GM23338 (cell line): Measurements from ENCODE around the gene SELENOS. TPM values are rescaled to one million over a fixed set of nuclear protein-coding genes. Genes with fewer than 3 reads are reported as not detected.

Experiments
- ATAC-seq: fragments of 200-7000 bp; cut with Tn5 transposase; 3 replicates; pipeline ENCODE4 v1.9.1; 2020
- DNase-seq: peaks from one replicate; pipeline ENCODE4 v3.0.0-alpha.2; 2015; ENCODE audit warnings: low spot score
- H2AFZ ChIP-seq: fragments of 200-600 bp; sonication (generic); 2 replicates; pipeline ENCODE4 v1.8.0; 2016; ENCODE audit warnings: antibody characterized with exemption, mild to moderate bottlenecking, moderate library complexity
- H3F3A ChIP-seq: fragments of 200-600 bp; sonication (generic); replicated peaks from 2 replicates; pipeline ENCODE4 v1.8.0; 2017; ENCODE audit warnings: antibody characterized with exemption, mixed run types, low read depth
- H3K27ac ChIP-seq: fragments of 200-600 bp; sonication (generic); 2 replicates; pipeline ENCODE4 v1.6.1; 2016; ENCODE audit warnings: low read depth
- H3K27me3 ChIP-seq: fragments of 200-600 bp; sonication (generic); 2 replicates; pipeline ENCODE4 v1.8.0; 2016; ENCODE audit warnings: mild to moderate bottlenecking, mixed run types, moderate library complexity; ENCODE audit not compliant: insufficient read depth
- H3K36me3 ChIP-seq: fragments of 200-600 bp; sonication (generic); 2 replicates; pipeline ENCODE4 v1.8.0; 2016; ENCODE audit warnings: mild to moderate bottlenecking; ENCODE audit not compliant: insufficient read depth
- H3K4me1 ChIP-seq: fragments of 200-600 bp; sonication (generic); 2 replicates; pipeline ENCODE4 v1.8.0; 2016; ENCODE audit warnings: mild to moderate bottlenecking, moderate library complexity; ENCODE audit not compliant: insufficient read depth
- H3K4me2 ChIP-seq: fragments of 200-600 bp; sonication (generic); 2 replicates; pipeline ENCODE4 v1.7.1; 2017; ENCODE audit warnings: mixed run types
- H3K4me3 ChIP-seq: fragments of 200-600 bp; sonication (generic); 2 replicates; pipeline ENCODE4 v1.6.1; 2016; ENCODE audit warnings: mixed run types
- H3K79me2 ChIP-seq: fragments of 200-600 bp; sonication (generic); replicated peaks from 2 replicates; pipeline ENCODE4 v1.8.0; 2017; ENCODE audit warnings: mild to moderate bottlenecking; ENCODE audit not compliant: insufficient read depth
- H3K9me2 ChIP-seq: fragments of 200-600 bp; sonication (generic); 2 replicates; pipeline ENCODE4 v1.8.0; 2017; ENCODE audit not compliant: insufficient read depth
- H4K20me1 ChIP-seq: fragments of 200-600 bp; sonication (generic); replicated peaks from 2 replicates; pipeline ENCODE4 v1.8.0; 2017; ENCODE audit warnings: mild to moderate bottlenecking; ENCODE audit not compliant: insufficient read depth
- H3K27ac Mint-ChIP-seq: 2 replicates; pipeline ENCODE4 v1.8.0; 2020; ENCODE audit warnings: inconsistent platforms, mild to moderate bottlenecking, moderate library complexity, mixed read lengths
- H3K27me3 Mint-ChIP-seq: 3 replicates; pipeline ENCODE4 v1.8.0; 2022; ENCODE audit warnings: low read depth, mild to moderate bottlenecking, moderate library complexity, mixed read lengths, inconsistent platforms; ENCODE audit not compliant: insufficient read depth, poor library complexity
- H3K36me3 Mint-ChIP-seq: 3 replicates; pipeline ENCODE4 v1.8.0; 2021; ENCODE audit warnings: low read depth, mild to moderate bottlenecking, inconsistent platforms, moderate library complexity, mixed read lengths
- H3K4me1 Mint-ChIP-seq: 3 replicates; pipeline ENCODE4 v1.8.0; 2020; ENCODE audit warnings: mild to moderate bottlenecking, inconsistent platforms, mixed read lengths
- H3K4me3 Mint-ChIP-seq: 3 replicates; pipeline ENCODE4 v1.8.0; 2021; ENCODE audit warnings: moderate library complexity, mild to moderate bottlenecking, inconsistent platforms, mixed read lengths
- H3K9me3 Mint-ChIP-seq: 3 replicates; pipeline ENCODE4 v1.8.0; 2020; ENCODE audit warnings: moderate library complexity, mild to moderate bottlenecking, inconsistent platforms, mixed read lengths
- CREB1 ChIP-seq: fragments of 250-450 bp; sonication (Bioruptor Pico); IDR thresholded peaks from 2 replicates; pipeline ENCODE4 v1.5.0; 2020; ENCODE audit warnings: low read depth, mild to moderate bottlenecking, moderate library complexity
- ETS1 ChIP-seq: IDR thresholded peaks from 2 replicates; pipeline ENCODE4 v1.6.1; 2016; ENCODE audit warnings: antibody characterized with exemption
- EZH2 ChIP-seq: fragments of 200-600 bp; sonication (generic); IDR thresholded peaks from one replicate; pipeline ENCODE4 v1.8.0; 2017; ENCODE audit warnings: antibody characterized with exemption, mild to moderate bottlenecking, low read depth; ENCODE audit not compliant: unreplicated experiment
- EZH2phosphoT487 ChIP-seq: fragments of 200-600 bp; sonication (generic); IDR thresholded peaks from one replicate; pipeline ENCODE4 v1.8.1; 2018; ENCODE audit warnings: antibody characterized with exemption; ENCODE audit not compliant: unreplicated experiment
- JUNB ChIP-seq: IDR thresholded peaks from one replicate; pipeline ENCODE4 v1.6.1; 2016; ENCODE audit warnings: antibody characterized with exemption; ENCODE audit not compliant: unreplicated experiment
- NANOG ChIP-seq: IDR thresholded peaks from 2 replicates; pipeline ENCODE4 v1.6.1; 2016; ENCODE audit warnings: antibody characterized with exemption, borderline replicate concordance
- POLR2AphosphoS5 ChIP-seq: IDR thresholded peaks from 2 replicates; pipeline ENCODE4 v1.6.1; 2016; ENCODE audit warnings: antibody characterized with exemption, low read depth
- REST ChIP-seq: IDR thresholded peaks from one replicate; pipeline ENCODE4 v1.6.1; 2018; ENCODE audit warnings: antibody characterized with exemption; ENCODE audit not compliant: unreplicated experiment
- STAT1 ChIP-seq: IDR thresholded peaks from one replicate; pipeline ENCODE4 v1.6.1; 2016; ENCODE audit warnings: antibody characterized with exemption; ENCODE audit not compliant: unreplicated experiment
- ZNF114 ChIP-seq: fragments of 250-450 bp; sonication (Bioruptor Pico); IDR thresholded peaks from 2 replicates; pipeline ENCODE4 v1.5.0; 2020; ENCODE audit warnings: mild to moderate bottlenecking, moderate library complexity
- ZNF331 ChIP-seq: fragments of 250-450 bp; sonication (Bioruptor Pico); IDR thresholded peaks from 2 replicates; pipeline ENCODE4 v1.5.0; 2020; ENCODE audit warnings: low read depth, mild to moderate bottlenecking, moderate library complexity
- polyA plus RNA-seq: library from polyadenylated mRNA; unstranded; fragments of >200 nt; fragmentation: Nextera tagmentation; extraction: Ambion mirVana; gene quantifications from 2 replicates; pipeline ENCODE4 v1.2.1, GENCODE V29; 2016
- total RNA-seq: library from RNA; depleted of rRNA; stranded (reverse); fragments of >200 nt; shearing (Covaris generic); gene quantifications from 2 replicates; pipeline ENCODE4 v1.2.3, GENCODE V29; 2014
- TF ChIP-seq, protein P1 (sequence below): fragments of 250-450 bp; sonication (Bioruptor Pico); IDR thresholded peaks from 2 replicates; pipeline ENCODE4 v1.5.0; 2020; ENCODE audit warnings: mild to moderate bottlenecking, moderate library complexity
- TF ChIP-seq, protein P2 (sequence below), 2 experiments: fragments of 200-600 bp in 1 of 2; sonication (generic) in 1 of 2; conservative IDR thresholded peaks; 2 replicates each; pipeline versions ENCODE4 v1.5.1 to v1.6.1; 2016 to 2017; ENCODE audit warnings: antibody characterized with exemption in 2 of 2, low read depth in 2 of 2, mild to moderate bottlenecking in 2 of 2, moderate library complexity in 1 of 2

The SELENOS gene
- total and polyA plus RNA-seq, 2 experiments from 2014 or later = 37.0 to 106 TPM

DNA sequence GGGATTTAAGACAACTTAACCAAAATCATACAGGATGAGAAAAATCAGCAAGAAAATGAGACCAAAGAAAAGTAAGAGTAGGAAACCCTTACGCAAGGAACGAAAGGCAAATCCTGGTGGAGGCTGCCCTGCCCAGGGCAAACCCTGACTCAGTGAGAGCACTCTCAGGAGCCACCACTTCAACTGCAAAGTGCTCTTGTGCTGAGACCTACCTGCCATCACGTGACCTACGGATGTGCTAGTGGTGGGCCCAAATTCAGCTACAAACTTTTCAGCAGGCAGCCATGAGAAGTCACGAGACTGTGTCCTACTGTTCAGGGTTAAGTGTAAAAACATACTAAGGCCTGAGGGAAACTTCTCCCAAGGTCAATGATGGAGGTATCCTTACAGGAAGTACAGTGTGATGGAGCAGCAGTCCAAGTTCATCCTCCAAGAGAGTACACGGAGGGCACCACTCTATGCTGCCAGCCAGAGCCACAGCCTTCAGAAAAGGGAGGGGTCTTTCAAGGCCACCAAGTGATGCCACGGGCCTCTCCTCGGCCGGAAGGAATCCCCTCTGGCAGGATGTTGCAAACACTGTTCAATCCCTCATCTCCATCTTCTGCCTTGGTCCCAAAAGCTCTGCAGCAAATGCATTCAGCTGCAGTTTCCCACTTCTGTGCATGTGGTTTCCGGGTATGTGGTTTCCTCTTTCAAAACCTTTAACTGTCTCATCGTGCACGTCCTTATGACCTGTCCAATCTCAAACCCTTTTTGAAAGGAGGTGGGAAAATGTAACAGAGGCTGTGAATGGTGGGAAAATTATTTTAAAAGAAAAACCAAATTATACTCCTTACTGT lies 34.9 kb downstream of the SELENOS start:
- no peak for DNase-seq
- TF ChIP-seq REST = no peak
- no peak for TF ChIP-seq EZH2phosphoT487
- TF ChIP-seq, protein P1, sequence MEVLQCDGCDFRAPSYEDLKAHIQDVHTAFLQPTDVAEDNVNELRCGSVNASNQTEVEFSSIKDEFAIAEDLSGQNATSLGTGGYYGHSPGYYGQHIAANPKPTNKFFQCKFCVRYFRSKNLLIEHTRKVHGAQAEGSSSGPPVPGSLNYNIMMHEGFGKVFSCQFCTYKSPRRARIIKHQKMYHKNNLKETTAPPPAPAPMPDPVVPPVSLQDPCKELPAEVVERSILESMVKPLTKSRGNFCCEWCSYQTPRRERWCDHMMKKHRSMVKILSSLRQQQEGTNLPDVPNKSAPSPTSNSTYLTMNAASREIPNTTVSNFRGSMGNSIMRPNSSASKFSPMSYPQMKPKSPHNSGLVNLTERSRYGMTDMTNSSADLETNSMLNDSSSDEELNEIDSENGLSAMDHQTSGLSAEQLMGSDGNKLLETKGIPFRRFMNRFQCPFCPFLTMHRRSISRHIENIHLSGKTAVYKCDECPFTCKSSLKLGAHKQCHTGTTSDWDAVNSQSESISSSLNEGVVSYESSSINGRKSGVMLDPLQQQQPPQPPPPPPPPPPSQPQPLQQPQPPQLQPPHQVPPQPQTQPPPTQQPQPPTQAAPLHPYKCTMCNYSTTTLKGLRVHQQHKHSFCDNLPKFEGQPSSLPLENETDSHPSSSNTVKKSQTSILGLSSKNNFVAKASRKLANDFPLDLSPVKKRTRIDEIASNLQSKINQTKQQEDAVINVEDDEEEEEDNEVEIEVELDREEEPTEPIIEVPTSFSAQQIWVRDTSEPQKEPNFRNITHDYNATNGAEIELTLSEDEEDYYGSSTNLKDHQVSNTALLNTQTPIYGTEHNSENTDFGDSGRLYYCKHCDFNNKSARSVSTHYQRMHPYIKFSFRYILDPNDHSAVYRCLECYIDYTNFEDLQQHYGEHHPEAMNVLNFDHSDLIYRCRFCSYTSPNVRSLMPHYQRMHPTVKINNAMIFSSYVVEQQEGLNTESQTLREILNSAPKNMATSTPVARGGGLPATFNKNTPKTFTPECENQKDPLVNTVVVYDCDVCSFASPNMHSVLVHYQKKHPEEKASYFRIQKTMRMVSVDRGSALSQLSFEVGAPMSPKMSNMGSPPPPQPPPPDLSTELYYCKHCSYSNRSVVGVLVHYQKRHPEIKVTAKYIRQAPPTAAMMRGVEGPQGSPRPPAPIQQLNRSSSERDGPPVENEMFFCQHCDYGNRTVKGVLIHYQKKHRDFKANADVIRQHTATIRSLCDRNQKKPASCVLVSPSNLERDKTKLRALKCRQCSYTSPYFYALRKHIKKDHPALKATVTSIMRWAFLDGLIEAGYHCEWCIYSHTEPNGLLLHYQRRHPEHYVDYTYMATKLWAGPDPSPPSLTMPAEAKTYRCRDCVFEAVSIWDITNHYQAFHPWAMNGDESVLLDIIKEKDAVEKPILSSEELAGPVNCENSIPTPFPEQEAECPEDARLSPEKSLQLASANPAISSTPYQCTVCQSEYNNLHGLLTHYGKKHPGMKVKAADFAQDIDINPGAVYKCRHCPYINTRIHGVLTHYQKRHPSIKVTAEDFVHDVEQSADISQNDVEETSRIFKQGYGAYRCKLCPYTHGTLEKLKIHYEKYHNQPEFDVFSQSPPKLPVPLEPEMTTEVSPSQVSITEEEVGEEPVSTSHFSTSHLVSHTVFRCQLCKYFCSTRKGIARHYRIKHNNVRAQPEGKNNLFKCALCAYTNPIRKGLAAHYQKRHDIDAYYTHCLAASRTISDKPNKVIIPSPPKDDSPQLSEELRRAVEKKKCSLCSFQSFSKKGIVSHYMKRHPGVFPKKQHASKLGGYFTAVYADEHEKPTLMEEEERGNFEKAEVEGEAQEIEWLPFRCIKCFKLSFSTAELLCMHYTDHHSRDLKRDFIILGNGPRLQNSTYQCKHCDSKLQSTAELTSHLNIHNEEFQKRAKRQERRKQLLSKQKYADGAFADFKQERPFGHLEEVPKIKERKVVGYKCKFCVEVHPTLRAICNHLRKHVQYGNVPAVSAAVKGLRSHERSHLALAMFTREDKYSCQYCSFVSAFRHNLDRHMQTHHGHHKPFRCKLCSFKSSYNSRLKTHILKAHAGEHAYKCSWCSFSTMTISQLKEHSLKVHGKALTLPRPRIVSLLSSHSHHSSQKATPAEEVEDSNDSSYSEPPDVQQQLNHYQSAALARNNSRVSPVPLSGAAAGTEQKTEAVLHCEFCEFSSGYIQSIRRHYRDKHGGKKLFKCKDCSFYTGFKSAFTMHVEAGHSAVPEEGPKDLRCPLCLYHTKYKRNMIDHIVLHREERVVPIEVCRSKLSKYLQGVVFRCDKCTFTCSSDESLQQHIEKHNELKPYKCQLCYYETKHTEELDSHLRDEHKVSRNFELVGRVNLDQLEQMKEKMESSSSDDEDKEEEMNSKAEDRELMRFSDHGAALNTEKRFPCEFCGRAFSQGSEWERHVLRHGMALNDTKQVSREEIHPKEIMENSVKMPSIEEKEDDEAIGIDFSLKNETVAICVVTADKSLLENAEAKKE (CRISPR knock-in tag) = no peak
- TF ChIP-seq, protein P2, sequence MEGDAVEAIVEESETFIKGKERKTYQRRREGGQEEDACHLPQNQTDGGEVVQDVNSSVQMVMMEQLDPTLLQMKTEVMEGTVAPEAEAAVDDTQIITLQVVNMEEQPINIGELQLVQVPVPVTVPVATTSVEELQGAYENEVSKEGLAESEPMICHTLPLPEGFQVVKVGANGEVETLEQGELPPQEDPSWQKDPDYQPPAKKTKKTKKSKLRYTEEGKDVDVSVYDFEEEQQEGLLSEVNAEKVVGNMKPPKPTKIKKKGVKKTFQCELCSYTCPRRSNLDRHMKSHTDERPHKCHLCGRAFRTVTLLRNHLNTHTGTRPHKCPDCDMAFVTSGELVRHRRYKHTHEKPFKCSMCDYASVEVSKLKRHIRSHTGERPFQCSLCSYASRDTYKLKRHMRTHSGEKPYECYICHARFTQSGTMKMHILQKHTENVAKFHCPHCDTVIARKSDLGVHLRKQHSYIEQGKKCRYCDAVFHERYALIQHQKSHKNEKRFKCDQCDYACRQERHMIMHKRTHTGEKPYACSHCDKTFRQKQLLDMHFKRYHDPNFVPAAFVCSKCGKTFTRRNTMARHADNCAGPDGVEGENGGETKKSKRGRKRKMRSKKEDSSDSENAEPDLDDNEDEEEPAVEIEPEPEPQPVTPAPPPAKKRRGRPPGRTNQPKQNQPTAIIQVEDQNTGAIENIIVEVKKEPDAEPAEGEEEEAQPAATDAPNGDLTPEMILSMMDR (conservative IDR thresholded peaks at IDR 0.05; ENCODE audit: low read depth in 2 of 2) = no peak
- TF ChIP-seq EZH2 = no peak
- TF ChIP-seq ETS1 = no peak
- TF ChIP-seq CREB1 (CRISPR knock-in tag) = no peak
- TF ChIP-seq ZNF331 (CRISPR knock-in tag) = no peak
- TF ChIP-seq NANOG = no peak
- TF ChIP-seq STAT1 = no peak
- no peak for TF ChIP-seq JUNB
- no peak for TF ChIP-seq POLR2AphosphoS5
- TF ChIP-seq ZNF114 (CRISPR knock-in tag) = no peak
- Histone ChIP-seq H3K27me3 (no peaks in the 10 kb centered on the region), H3K4me3 (no peak overlapping the region), H3K79me2 (peaks cover 100% of the 10 kb centered on the region), H3K4me1 (peaks cover 52% of the 10 kb centered on the region), H3K9me2 (no peaks in the 10 kb centered on the region), H3F3A (no peaks in the 10 kb centered on the region), H2AFZ (no peak overlapping the region), H4K20me1 (peaks cover 73% of the 10 kb centered on the region), H3K36me3 (no peaks in the 10 kb centered on the region; the same call in 1 of the 2 replicates), H3K4me2 (no peak overlapping the region), H3K27ac (no peak overlapping the region)
- Mint-ChIP-seq H3K4me3 (no peak overlapping the region), H3K9me3 (no peaks in the 10 kb centered on the region), H3K27me3 (no peaks in the 10 kb centered on the region), H3K27ac (no peak overlapping the region; the same call in 1 of the 2 replicates), H3K4me1 (peaks cover 63% of the 10 kb centered on the region), H3K36me3 (peaks cover under 1% of the 10 kb centered on the region; the same call in 2 of the 3 replicates)
- no peak for ATAC-seq
